ENCODE results near the gene AGK.

Gene AGK

DNA sequence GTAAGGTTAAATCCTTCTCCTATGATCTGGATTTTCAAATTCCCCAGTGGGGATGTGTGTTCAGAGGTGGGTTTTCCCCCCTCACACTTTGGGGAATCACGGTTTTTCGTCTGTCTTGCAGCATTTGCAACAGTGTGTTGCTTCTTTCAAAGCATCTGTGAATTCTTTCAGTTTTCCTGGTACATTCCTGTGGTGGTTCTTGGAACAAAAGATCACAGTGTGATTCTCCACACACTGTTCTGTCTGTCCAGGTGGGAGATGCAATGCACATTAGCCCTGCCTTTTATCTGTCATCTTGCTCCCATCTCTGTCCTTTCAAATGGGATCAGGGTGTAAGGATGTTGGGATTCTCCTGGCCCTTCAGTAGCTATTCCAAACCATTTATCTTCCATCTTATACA lies 11.8 kb downstream of the AGK start:
- no peak overlapping the region for H3K4me3 ChIP-seq (ENCODE audit: low read length)
- TF ChIP-seq, protein P1, sequence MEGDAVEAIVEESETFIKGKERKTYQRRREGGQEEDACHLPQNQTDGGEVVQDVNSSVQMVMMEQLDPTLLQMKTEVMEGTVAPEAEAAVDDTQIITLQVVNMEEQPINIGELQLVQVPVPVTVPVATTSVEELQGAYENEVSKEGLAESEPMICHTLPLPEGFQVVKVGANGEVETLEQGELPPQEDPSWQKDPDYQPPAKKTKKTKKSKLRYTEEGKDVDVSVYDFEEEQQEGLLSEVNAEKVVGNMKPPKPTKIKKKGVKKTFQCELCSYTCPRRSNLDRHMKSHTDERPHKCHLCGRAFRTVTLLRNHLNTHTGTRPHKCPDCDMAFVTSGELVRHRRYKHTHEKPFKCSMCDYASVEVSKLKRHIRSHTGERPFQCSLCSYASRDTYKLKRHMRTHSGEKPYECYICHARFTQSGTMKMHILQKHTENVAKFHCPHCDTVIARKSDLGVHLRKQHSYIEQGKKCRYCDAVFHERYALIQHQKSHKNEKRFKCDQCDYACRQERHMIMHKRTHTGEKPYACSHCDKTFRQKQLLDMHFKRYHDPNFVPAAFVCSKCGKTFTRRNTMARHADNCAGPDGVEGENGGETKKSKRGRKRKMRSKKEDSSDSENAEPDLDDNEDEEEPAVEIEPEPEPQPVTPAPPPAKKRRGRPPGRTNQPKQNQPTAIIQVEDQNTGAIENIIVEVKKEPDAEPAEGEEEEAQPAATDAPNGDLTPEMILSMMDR (conservative IDR thresholded peaks at IDR 0.05; ENCODE audit: low read length): no peak
- DNase-seq (ENCODE audit: low read depth): no peak

DNA sequence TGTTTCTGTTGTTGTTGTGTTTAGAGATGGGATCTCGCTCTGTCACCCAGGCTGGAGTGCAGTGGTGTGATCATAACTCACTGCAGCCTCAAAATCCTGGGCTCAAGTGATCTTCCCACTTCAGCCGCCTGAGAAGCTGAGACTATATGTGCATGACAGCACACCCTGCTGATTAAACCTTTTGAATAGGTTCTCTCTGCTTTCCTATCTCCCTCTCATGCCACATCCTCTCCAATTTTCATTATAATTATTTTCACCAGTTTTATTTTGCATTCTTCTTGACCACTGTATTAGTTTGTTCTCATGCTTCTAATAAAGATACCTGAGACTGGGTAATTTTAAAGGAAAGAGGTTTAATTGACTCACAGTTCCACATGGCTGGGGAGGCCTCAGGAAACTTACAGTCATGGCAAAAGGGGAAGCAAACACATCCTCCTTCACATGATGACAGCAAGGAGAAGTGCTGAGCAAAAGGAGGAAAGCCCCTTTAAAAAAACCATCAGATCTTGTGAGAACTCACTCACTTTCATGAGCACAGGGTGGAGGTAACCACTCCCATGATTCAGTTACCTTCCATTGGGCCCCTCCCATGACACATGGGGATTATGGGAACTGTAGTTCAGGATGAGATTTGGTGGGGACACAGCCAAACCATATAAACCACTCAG lies 12.9 kb downstream of the AGK start:
- TF ChIP-seq, protein P1 (conservative IDR thresholded peaks at IDR 0.05; ENCODE audit: low read length): no peak
- no peak for DNase-seq (ENCODE audit: low read depth)
- no peak overlapping the region for H3K4me3 ChIP-seq (ENCODE audit: low read length)

DNA sequence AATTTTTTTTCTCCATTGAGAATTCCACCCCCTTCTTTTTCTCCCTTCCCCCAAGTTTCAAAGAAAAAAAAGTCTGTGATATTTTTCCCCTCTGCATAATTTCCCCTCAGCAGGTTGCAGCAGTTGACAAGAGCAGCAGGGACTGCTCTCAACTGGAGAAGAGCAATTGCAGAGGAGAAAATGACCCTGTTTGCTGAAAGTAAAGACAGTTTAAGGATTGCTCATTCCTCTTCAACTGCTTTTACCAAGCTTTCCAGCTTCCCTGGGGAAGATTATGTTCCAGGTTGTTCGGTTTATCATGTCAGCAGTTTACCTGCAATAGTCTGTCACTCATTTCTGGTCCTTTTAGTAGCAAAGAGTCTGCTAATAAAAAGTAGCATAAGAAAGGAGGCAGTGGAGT lies 16.2 kb downstream of the AGK start:
- TF ChIP-seq, protein P1 (conservative IDR thresholded peaks at IDR 0.05; ENCODE audit: low read length): no peak
- DNase-seq (ENCODE audit: low read depth): no peak
- H3K4me3 ChIP-seq (ENCODE audit: low read length): no peak overlapping the region

DNA sequence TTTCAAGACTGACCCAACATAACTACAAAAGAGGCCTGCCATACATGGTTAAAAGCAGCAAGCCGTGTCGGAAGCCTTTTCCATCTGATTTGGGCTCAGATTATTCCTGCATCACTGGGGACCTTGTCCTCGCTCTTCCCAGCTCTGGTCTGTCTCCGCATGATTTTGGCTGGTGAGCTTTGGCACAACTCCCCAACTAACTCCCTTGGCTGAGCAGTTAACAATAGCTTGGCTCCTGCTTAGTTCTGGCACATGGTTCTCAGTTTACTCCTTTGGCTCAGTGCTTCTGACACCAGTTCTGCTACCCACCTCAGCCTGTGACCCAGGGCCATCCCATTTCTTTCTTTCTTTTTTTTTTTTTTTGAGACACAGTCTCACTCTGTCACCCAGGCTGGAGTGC lies 17.0 kb downstream of the AGK start:
- DNase-seq (ENCODE audit: low read depth): no peak

DNA sequence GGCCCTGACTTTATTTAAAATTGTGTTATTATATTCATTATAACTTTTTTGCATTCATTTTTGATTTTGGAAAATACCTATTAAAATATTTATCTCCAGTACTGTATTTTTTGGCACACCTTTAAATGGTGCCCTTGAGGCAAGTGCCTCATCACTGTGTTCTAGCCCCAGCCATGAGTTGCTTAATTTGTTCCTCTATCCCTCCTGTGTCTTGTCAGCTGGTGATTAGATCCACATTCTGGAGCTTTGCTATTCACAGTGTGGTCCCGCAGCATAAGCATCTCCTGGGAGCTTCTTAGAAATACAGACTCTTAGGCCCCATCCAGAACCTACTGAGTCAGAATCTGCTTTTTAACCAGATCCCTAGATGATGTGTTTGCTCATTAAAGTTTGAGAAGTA lies 19.8 kb downstream of the AGK start:
- TF ChIP-seq, protein P1 (conservative IDR thresholded peaks at IDR 0.05; ENCODE audit: low read length): no peak
- no peak for DNase-seq (ENCODE audit: low read depth)
- no peak overlapping the region for H3K4me3 ChIP-seq (ENCODE audit: low read length)

More for the DNA sequence above, 17.0 kb downstream of the AGK start:
- TF ChIP-seq, protein P1 (conservative IDR thresholded peaks at IDR 0.05; ENCODE audit: low read length): no peak
- no peak overlapping the region for H3K4me3 ChIP-seq (ENCODE audit: low read length)

DNA sequence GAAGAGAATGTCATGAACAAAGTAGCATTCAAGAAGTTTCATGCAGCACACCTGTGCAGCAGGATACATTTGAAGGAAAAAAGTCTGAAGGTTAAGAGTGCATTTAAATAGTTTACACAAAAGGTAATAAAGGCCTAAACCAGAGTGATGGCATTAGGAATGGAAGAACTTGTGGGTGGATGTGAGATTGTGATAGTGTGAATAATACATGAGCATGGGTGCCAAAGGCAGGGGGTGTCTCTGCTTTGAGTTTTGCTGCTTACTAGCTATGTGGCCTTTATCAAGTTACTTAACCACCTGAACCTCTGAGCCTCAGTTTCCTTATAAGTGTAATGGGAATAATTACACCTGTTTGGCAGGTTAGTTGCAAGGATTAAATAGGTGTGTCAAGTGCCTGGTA lies 21.0 kb downstream of the AGK start:
- H3K4me3 ChIP-seq (ENCODE audit: low read length): no peak overlapping the region
- no peak for DNase-seq (ENCODE audit: low read depth)
- TF ChIP-seq, protein P1 (conservative IDR thresholded peaks at IDR 0.05; ENCODE audit: low read length): no peak

DNA sequence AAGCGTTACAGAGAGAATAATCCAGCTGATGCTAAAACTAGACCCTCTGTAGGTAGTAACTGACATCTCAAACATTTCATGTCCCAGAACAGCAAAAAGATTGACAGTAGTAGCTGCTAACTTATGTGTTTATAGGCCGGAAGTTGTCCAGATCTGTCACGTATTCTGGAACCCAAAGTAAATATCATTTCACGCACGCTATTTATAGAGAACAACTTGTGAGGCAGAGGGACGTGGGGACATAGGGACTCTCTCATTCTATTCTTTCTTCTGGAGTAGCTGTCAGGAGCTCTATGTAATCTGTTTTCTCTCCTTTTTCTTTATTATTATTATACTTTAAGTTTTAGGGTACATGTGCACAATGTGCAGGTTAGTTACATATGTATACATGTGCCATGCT lies 22.3 kb downstream of the AGK start:
- no peak for DNase-seq (ENCODE audit: low read depth)
- TF ChIP-seq, protein P1 (conservative IDR thresholded peaks at IDR 0.05; ENCODE audit: low read length): no peak
- no peak overlapping the region for H3K4me3 ChIP-seq (ENCODE audit: low read length)
